Stimulated activated CD4-positive, alpha-beta T cell treated with anti-CD3 and anti-CD28 coated beads, Interleukin-15, amount 100 ng/mL, for 1 hour (primary cell): ENCODE results near the gene PIK3CA.
"Not testable (repeated sequence)": the region's sequence is repeated elsewhere in the genome, so short reads cannot be mapped to it uniquely, and the experiment has no call there.

ENCODE experiments used
- DNase-seq, 2 donors: peaks; one replicate each; pipeline ENCODE4 v3.0.0-alpha.2; 2020; ENCODE audit warnings: low read depth in 1 of 2, low spot score in 1 of 2

The PIK3CA gene

DNA sequence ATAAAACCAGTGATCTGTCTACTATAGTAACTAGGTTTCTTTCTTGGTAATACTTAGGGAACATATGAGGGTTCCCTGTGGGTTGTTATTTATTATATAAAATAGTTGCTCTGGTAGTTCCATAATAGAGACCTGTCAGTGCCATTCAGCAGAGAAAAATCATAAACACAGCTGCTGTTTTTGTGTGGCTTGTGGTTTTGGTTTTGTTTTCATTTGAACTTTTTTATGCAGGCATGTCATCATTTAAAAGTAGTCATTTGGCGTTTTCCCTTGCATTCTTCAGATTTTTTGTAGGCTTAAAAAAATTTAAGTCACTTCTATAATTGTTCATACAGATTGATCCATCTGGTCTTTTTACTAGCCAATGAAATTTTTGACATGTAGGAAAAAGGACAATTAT lies 47.9 kb downstream of the PIK3CA start:
- DNase-seq, result no peak

DNA sequence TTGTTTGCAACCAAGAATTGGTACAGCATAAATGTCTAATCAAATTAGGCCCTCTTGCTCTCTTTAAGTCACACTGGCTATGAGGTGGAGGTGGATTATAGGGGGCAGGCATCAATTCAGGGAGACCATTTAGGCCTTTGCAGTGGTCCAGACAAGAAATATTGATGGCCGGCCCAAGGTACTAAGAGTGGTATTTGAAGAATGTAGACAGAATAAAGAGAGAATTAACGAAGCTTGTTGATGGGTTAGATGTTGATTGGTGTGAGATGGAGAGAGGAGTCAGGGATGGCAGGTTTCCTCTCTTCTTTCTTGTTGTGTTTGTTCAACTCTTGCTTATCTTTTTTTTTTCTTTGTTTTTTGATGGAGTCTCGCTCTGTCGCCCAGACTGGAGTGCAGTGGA lies 48.5 kb downstream of the PIK3CA start:
- DNase-seq, result no peak

DNA sequence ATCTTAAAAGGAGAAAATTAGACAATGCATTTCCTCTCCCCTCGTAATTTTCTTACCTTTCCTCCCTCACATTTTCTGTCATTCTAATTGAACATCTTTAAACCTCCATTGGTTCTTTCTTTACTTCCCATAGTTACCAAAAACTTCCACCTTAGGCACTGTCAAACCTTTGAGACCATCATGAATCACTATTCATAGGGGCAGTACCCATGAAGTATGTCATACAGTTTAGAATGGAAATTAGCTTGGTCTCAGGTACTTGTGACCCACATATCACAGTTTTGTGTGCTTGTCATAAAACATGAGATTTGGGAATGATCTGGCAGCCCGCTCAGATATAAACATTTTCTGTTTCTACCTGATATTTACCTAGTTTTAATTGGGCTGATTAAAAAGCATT lies 52.6 kb downstream of the PIK3CA start:
- DNase-seq, result no peak

DNA sequence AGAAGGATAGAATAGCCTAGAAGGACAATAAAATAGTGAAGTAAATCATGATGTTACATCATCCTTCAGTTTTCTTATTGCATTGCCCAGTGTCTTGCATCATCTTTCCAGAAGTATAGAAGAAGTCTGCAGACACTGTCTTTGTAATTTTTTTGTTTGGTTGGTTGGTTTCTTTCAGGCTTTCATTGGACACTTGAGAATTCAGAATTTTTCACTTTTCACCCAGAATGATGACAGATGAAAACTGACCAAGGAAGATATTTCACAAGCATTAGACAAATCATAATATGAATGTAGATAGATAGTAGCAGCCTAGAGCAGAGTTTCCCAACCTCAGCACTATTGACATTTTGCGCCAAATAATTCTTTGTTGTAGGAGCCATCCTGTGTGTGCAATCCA lies 67.4 kb downstream of the PIK3CA start:
- not testable (repeated sequence) for DNase-seq

DNA sequence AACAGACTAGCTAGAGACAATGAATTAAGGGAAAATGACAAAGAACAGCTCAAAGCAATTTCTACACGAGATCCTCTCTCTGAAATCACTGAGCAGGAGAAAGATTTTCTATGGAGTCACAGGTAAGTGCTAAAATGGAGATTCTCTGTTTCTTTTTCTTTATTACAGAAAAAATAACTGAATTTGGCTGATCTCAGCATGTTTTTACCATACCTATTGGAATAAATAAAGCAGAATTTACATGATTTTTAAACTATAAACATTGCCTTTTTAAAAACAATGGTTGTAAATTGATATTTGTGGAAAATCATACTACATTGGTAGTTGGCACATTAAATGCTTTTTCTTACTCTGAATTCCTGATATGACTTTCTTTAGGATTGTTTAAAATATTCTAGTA lies 70.1 kb downstream of the PIK3CA start:
- DNase-seq, result not testable (repeated sequence)

DNA sequence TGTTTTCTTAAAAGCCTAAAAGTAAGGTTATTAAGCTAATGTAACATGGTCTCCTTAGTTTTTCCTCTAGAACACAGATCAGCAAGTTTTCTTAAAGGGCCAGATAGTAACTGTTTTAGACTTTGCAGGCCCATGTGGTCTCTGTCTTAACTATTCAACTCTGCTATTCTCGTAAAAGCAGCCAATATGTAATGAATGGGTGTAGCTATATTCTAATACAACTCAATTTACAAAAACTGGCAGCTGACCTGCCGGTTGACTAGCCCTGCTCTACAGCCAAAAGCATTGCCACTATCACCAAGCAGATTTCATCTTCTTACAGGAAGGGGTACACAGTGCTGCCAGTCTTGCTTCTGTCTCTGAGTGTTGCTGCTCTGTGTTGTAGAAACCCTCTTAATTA lies 75.4 kb downstream of the PIK3CA start:
- no peak for DNase-seq

DNA sequence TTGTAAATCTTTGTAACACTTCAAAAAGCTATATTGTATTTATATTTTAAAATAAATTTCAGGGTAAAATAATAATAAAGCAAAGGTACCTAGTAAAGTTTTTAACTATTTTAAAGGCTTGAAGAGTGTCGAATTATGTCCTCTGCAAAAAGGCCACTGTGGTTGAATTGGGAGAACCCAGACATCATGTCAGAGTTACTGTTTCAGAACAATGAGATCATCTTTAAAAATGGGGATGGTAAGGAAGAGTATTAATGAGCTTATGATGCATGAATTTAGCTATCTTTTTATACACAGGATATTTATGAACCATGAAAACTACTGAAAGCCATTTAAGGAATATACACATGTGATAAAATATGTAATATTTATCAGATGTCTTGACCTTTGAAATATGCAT lies 76.4 kb downstream of the PIK3CA start:
- DNase-seq, result no peak

DNA sequence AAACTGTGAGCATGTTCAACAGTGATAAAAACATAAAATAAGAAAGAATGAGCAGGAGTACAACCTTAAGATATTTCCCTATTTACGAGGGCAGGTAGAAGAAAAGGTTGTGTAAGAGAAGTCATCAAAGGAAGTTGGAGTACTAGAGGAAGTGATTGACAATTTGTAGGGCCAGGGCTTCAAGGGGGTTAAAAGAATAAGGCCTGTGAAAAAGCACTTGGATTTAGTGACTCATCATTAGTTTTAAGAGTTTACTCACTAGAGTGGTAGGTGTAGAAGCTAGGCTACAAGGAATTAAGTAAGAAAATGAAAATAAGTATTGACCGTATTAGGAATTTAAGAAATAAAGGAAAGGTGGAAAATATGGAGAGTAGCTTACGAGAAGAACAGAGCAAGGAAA lies 79.2 kb downstream of the PIK3CA start:
- DNase-seq, result no peak

DNA sequence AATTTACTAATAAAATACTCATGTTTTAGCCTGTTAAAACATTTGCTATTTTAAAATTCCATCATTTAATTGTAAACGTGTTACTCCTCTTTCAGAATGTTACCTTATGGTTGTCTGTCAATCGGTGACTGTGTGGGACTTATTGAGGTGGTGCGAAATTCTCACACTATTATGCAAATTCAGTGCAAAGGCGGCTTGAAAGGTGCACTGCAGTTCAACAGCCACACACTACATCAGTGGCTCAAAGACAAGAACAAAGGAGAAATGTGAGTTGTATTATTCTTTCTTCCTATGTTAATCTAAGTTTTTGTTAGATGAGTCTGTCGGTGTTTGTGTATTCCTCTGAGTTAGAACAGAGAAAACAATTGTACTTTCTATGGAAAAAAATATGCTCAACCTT lies 81.0 kb downstream of the PIK3CA start:
- no peak for DNase-seq

DNA sequence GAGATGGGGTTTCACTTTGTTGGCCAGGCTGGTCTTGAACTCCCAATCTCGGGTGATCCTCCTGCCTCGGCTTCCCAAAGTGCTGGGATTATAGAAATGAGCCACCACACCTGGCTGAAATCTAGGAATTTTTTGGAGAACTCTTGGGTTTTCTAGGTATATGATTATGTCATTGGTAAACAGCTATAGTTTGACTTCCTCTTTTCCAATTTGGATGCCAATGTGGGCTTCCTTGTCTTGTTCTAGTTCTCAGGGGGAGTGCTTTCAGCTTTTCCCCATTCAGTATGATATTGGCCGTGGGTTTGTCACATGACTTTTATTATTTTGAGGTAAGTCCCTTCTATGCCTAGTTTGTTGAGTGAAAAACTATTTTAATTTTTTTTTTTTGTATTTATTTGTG lies 84.9 kb downstream of the PIK3CA start:
- no peak for DNase-seq

DNA sequence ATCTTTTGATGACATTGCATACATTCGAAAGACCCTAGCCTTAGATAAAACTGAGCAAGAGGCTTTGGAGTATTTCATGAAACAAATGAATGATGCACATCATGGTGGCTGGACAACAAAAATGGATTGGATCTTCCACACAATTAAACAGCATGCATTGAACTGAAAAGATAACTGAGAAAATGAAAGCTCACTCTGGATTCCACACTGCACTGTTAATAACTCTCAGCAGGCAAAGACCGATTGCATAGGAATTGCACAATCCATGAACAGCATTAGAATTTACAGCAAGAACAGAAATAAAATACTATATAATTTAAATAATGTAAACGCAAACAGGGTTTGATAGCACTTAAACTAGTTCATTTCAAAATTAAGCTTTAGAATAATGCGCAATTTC lies 86.0 kb downstream of the PIK3CA start:
- no peak for DNase-seq

DNA sequence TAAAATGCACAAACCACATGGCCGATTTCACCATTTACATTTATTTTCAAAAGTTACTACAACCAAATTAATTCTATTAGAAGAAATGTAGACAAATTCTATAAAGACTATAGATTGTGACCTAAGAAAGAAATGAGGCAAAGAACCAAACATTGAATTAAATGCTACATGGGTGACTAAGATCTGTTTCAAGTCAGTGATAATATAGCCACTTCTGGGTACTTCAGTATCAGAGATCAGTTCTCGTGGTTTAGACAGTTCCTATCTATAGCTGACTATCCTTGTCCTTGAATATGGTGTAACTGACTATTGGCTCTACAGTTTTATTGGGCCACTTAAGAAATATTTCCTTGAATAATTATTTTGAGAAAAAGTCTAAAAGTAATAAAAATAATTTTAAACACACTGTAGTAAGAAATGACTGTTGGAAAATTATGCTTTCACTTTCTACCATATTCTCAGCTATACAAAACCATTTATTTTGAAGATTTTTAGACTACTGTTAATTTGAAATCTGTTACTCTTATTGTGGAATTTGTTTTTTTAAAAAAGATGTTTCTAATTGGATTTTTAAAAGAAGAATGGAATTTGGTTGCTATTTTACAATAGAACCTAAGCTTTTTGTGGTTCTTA lies 88.6 kb downstream of the PIK3CA start:
- no peak for DNase-seq

DNA sequence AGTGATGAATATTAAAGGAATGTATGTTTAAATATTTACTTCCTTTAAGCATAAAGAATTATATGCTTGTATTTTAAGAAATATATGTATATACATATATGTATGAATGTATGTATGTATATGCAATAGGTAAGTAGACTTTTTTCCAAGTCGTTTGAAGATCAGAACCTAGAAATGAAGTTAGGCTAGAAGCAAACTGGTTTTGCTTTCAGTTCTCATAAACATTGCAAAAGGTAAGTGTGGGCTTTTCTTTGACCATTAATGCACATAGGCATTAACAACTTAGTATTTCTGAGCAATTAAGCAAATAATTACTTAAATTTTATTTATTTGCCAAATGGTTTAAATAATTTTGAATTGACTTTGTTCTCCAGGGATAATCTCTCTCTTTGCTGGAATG lies 92.1 kb downstream of the PIK3CA start:
- DNase-seq, result not testable (repeated sequence)

DNA sequence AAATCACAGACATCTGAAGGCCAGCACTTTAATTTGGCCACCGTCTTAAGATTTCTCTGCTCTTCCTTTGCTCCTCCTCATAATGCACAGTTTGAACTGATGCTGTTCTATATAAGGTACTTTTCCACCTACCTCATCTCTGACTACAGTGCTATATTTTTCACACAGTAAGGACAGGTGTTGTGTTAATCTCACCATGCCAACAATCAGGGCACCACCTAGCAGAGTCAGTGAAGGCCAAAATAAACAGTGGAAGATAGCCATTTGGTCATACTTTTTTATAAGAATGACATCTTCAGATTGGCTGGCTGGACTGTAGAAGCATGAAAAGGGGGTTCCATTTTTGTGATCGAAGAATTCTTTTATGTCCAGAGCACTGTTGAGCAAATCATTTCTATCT lies 94.7 kb downstream of the PIK3CA start:
- not testable (repeated sequence) for DNase-seq

DNA sequence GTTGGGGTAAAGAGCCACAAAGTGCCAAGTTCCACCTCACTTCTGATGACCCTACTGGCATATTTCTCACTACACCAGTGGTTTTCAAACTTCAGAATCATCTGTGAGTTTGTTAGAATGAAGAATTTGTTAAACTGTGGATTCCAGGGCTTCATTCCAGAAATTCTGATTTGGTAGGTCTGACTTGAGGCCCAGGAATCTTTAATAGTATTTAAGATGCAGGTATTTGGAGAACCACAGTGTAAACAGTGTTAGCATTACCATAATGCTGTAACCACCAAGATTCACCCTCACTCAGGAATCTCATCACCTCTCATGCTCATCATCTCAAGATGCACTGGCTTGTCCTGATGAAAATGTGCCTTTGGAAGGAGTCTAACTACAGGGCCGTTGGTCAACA lies 96.7 kb downstream of the PIK3CA start:
- DNase-seq, result no peak

DNA sequence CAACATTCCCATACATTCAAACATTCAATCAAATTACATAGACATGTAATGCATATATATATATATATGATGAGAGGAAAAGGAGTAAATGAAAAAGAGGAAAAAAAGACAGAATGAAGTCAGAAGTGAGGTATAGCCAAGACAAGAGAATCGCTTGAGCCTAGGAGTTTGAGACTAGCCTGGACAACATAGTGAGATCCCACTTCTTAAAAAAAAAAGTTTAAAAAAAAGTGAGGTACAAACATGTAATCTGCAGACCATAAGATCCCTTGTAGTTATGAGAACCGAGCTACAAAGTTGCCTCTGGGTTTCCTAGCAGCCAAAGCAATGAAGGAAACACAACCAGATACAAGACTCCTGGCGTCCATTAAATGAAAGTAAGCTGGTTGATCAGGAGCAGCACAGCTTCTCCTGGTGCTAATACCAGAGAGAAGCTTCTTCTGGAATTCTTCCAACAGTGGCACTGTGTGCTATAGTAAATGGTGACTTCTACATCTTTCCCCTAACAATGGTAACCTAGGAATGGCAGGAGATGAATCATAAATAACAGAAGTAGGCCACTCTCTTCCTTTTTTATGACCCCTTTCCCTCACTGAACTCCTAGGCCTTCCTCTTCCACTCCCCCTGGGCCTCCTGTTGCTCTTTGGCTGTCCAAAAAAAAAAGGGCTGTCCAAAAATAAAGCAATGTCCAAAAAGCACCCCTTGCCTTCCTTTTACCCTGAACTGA lies 99.3 kb downstream of the PIK3CA start:
- no peak for DNase-seq

DNA sequence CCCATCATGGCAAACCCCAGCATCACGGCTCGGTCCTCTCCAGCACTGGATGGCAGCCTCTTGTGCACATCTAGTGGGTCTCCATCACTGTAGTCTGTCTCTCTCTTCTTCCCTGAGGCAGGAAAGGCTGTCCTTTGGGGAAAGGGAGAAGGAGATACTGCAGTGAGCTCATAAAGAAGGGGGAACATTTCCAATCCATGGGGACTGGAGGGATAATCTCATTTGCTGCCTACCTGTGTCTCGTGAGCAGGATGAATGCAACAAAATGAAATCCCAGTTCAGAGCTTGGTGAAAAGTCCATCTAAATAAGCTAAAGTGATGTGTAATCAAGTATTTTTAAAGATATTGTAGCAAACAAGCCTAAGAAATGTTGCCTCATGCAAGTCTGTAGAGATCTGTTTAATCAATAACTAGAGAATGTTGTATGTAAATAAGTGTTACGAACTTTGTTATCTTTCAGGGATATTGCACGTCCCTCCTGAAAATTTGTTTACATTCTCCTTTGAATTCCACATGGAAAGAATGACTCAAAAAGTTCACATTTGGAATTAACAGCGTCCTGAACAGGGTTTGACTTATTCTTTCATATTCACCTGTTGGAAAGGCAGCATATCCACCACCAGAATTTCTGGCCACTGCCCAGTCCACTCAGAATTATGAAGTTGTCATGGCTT lies 102.8 kb downstream of the PIK3CA start, which contains the start of gene KCNMB3:
TSS of gene KCNMB3 (minus strand) at position 312 of the 674 bp plus-strand sequence. CDS start at position 188, 124 bp downstream.
- no peak for DNase-seq

DNA sequence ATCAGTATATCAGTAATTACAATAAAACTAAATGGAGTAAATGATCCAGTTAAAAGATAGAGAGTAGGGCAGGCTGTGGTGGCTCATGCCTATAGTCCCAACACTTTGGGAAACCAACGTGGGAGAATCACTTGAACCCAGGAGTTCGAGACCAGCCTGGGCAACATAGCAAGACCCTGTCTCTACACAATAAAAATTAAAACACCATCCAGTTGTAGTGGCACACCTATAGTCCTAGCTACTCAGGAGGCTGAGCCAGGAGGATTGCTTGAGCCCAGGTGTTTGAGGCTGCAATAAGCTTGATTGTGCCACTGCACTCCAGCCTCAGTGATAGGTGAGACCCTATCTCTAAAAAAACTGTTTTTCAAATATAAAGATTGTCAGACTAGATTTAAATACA lies 108.7 kb downstream of the PIK3CA start:
- no peak for DNase-seq

DNA sequence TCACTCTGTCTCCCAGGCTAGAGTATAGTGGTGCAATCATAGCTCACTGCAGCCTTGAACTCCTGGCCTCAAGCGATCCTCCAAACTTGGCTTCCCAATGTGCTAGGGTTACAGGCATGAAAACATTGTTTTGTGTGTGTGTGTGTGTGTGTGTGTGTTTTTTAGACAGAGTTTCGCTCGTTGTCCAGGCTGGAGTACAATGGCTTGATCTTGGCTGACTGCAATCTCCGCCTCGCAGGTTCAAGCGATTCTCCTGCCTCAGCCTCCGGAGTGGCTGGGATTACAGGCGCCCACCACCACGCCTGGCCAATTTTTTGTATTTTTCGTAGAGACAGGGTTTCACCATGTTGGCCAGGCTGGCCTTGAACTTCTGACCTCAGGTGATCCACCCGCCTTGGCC lies 109.6 kb downstream of the PIK3CA start:
- not testable (repeated sequence) for DNase-seq

DNA sequence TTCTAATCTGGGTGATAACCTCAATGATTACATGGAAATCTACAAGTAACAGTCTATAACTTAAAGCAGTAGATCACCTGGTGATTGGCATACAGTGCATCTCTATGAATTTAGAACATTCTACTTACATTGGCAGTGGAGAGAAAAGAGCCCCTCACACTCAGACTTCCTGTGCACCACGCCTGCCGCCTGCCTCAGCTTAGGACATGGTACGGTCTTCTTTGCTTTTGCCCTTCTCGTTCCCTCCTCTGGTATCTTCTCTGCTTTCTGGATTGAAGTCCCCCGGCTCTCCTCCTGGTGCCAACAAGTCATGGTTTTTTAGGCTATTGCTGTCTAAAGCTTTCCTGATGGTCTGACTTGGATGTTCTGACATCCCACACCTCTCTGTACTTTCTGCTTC lies 110.7 kb downstream of the PIK3CA start:
- DNase-seq, result no peak

DNA sequence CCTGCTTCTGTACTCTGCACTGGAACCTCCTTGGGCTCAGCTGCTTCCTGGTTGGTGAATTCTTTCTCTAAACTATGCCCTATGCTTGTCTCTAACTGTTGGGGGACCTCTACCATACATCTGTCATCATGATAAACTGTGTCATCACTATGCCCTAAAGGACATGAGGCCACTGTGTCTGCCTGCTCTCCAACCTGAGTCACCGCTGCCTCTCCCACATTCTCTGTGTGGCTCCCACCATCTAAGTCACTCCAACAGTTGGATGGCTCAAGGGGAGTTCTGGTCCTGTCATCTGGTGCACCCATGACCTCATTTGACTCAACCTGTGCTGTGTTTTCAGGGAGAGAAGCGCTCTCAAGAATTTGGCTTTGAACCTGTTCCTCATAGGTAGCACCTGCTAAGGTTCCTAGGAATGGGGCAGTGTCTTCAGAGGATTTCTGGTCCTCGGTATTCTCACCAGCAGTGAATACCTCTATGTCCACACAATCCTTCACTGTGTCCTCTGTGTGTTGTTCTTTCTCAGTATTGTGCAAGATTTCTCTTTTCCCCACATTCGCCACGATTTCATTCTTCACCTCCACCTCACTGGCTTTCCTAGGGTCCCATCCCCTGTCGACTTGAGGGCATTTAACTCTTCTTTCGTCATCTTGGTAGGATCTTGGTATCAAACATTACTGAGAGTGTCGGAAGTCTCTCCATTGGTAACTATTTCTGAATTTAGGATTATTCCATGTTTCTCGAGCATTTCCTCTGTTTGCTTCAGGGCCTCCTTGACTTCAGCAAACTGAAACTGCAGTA lies 112.0 kb downstream of the PIK3CA start:
- DNase-seq, result not testable (repeated sequence)
